NCI-H1417 (cell line): ENCODE results near the gene LRP8.

Experiments used
- DNase-seq, 3 experiments: peaks; one replicate each; lab custom pipeline; 2025; lab: John Stamatoyannopoulos, UW

The LRP8 gene

GRCh38 chr1:53260631-53261247, 67.1 kb downstream of the LRP8 start:
- DNase-seq, result no peak

GRCh38 chr1:53259932-53260331, 67.9 kb downstream of the LRP8 start:
- no peak for DNase-seq

- no peak for DNase-seq
Observed at GRCh38 chr1:53258216-53258615, 69.7 kb downstream of the LRP8 start.

- no peak for DNase-seq
Observed at GRCh38 chr1:53257454-53258081, 70.3 kb downstream of the LRP8 start.

GRCh38 chr1:53256511-53257453, 71.1 kb downstream of the LRP8 start:
- DNase-seq, result no peak

GRCh38 chr1:53255031-53255430, 72.8 kb downstream of the LRP8 start:
- no peak for DNase-seq

- DNase-seq, result no peak
Observed at GRCh38 chr1:53254011-53254640, 73.7 kb downstream of the LRP8 start.

GRCh38 chr1:53250325-53250724, 77.5 kb downstream of the LRP8 start:
- DNase-seq, result no peak

GRCh38 chr1:53249706-53250105, 78.2 kb downstream of the LRP8 start:
- DNase-seq, result peak in 2 of 3 experiments; percentile 12 to 66

GRCh38 chr1:53246261-53247134, 81.4 kb downstream of the LRP8 start:
- no peak for DNase-seq

- no peak for DNase-seq
Observed at GRCh38 chr1:53244141-53244540, 83.7 kb downstream of the LRP8 start.

GRCh38 chr1:53242381-53242780, 85.5 kb downstream of the LRP8 start:
- no peak for DNase-seq

GRCh38 chr1:53241828-53242227, 86.0 kb downstream of the LRP8 start:
- no peak for DNase-seq

GRCh38 chr1:53238197-53239155, 89.4 kb downstream of the LRP8 start, which contains the start of gene MAGOH:
Gene MAGOH, minus strand, starts transcription at chr1:53238518. Its CDS starts 70 bp downstream, at chr1:53238448.
- peak; percentile 90 to 96 (median 92) for DNase-seq

- no peak for DNase-seq
Observed at GRCh38 chr1:53237638-53238037, 90.2 kb downstream of the LRP8 start.

- no peak for DNase-seq
Observed at GRCh38 chr1:53220962-53221286, 106.9 kb downstream of the LRP8 start.

GRCh38 chr1:53220171-53220961, 107.5 kb downstream of the LRP8 start, which contains the start of gene CZIB:
Gene CZIB, minus strand, starts transcription at chr1:53220634. Its CDS starts 59 bp downstream, at chr1:53220575.
- DNase-seq, result peak; percentile 93 to 97 (median 96)

GRCh38 chr1:53219711-53220110, 108.2 kb downstream of the LRP8 start:
- no peak for DNase-seq

GRCh38 chr1:53218201-53218600, 109.7 kb downstream of the LRP8 start:
- no peak for DNase-seq
